GM12878 (cell line): ENCODE data around the gene BCKDHB.

Experiments used
- CEBPB ChIP-seq, 2 experiments: fragments of 150-350 bp in 1 of 2; IDR thresholded peaks; 2 replicates each; pipeline ENCODE4 v1.6.1; 2012 to 2014; ENCODE audit warnings: low read depth in 2 of 2, low read length in 2 of 2, borderline replicate concordance in 1 of 2, inconsistent platforms in 1 of 2
- CHD4 ChIP-seq: fragments of 200-600 bp; sonication (generic); IDR thresholded peaks from 2 replicates; pipeline ENCODE4 v1.6.1; 2016; ENCODE audit warnings: mild to moderate bottlenecking
- CREB1 ChIP-seq: IDR thresholded peaks from 2 replicates; pipeline ENCODE4 v1.6.1; 2012; ENCODE audit warnings: low read depth, mild to moderate bottlenecking, inconsistent platforms
- CREM ChIP-seq: IDR thresholded peaks from 2 replicates; pipeline ENCODE4 v1.6.1; 2014; ENCODE audit warnings: antibody characterized with exemption, low read depth
- ESRRA ChIP-seq: IDR thresholded peaks from 2 replicates; pipeline ENCODE4 v1.6.1; 2012; ENCODE audit warnings: mild to moderate bottlenecking, low read length, improper control_type of control experiment
- EZH2 ChIP-seq: IDR thresholded peaks from 2 replicates; pipeline ENCODE4 v1.6.1; 2012; ENCODE audit warnings: low read depth, mild to moderate bottlenecking, control low read depth, inconsistent platforms, low read length, borderline replicate concordance; ENCODE audit not compliant: control insufficient read depth
- IKZF1 ChIP-seq: fragments of 450-650 bp; conservative IDR thresholded peaks from 2 replicates; pipeline ENCODE4 v1.6.1; 2017; ENCODE audit warnings: antibody characterized with exemption, mild to moderate bottlenecking
- NR2C2 ChIP-seq: IDR thresholded peaks from 2 replicates; pipeline ENCODE4 v1.6.1; 2011; ENCODE audit warnings: borderline replicate concordance, low read depth; ENCODE audit not compliant: control insufficient read depth, insufficient read length
- POLR2A ChIP-seq: IDR thresholded peaks from 2 replicates; pipeline ENCODE4 v1.6.1; 2011; ENCODE audit warnings: low read depth, mild to moderate bottlenecking, low read length
- POLR2AphosphoS5 ChIP-seq: IDR thresholded peaks from 2 replicates; pipeline ENCODE4 v1.6.1; 2011; ENCODE audit warnings: mild to moderate bottlenecking, low read length, inconsistent platforms
- SP1 ChIP-seq: IDR thresholded peaks from one replicate; pipeline ENCODE4 v1.6.1; 2011; ENCODE audit warnings: low read depth, low read length
- SREBF2 ChIP-seq: IDR thresholded peaks from 2 replicates; pipeline ENCODE4 v1.6.1; 2012; ENCODE audit warnings: mild to moderate bottlenecking, low read length
- TF ChIP-seq, protein P1 (sequence below), 3 experiments: IDR thresholded peaks in 2 of 3; conservative IDR thresholded peaks in 1 of 3; 2 replicates each; pipeline ENCODE4 v1.5.1; 2011; ENCODE audit warnings: low read depth in 3 of 3, low read length in 3 of 3, mild to moderate bottlenecking in 3 of 3, control low read depth in 2 of 3, moderate library complexity in 2 of 3, inconsistent platforms in 1 of 3, mixed read lengths in 1 of 3; ENCODE audit not compliant: control insufficient read depth in 2 of 3, insufficient read depth in 1 of 3; ENCODE audit errors: extremely low read depth in 1 of 3
- TF ChIP-seq, protein P2 (sequence below): IDR thresholded peaks from 2 replicates; pipeline ENCODE4 v1.6.1; 2012; ENCODE audit warnings: mild to moderate bottlenecking, low read depth, low read length

DNA sequence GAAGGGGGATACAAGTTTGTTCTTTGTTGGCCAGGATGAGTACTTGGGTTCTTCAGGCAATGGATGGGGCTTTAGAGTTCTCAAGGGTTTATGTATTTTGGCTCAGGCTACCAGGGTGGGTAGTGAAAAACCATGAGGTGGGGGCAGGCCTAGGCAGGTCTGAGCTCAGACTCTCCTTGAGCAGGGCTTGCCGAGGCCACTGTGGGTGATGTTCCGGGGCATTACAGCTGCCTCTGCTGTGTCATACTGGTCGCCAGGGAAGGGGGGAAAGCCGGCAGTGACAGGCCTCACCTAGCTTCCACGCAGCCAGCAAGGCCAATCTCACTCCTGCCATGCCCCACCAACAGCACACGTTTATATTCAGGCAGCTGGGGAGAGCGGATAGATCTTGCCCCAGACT is 79.6 kb downstream of the BCKDHB start:
- TF ChIP-seq EZH2 (no peak), SREBF2 (no peak), IKZF1 (no peak), ESRRA (no peak), NR2C2 (no peak), CEBPB (IDR thresholded peaks at IDR 0.05; ENCODE audit: borderline replicate concordance in 1 of 2, low read depth in 2 of 2, low read length in 2 of 2) (no peak), CREB1 (no peak), CREM (no peak), POLR2A (no peak), SP1 (no peak), CHD4 (no peak), POLR2AphosphoS5 (no peak)
- TF ChIP-seq, protein P1, sequence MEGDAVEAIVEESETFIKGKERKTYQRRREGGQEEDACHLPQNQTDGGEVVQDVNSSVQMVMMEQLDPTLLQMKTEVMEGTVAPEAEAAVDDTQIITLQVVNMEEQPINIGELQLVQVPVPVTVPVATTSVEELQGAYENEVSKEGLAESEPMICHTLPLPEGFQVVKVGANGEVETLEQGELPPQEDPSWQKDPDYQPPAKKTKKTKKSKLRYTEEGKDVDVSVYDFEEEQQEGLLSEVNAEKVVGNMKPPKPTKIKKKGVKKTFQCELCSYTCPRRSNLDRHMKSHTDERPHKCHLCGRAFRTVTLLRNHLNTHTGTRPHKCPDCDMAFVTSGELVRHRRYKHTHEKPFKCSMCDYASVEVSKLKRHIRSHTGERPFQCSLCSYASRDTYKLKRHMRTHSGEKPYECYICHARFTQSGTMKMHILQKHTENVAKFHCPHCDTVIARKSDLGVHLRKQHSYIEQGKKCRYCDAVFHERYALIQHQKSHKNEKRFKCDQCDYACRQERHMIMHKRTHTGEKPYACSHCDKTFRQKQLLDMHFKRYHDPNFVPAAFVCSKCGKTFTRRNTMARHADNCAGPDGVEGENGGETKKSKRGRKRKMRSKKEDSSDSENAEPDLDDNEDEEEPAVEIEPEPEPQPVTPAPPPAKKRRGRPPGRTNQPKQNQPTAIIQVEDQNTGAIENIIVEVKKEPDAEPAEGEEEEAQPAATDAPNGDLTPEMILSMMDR (IDR thresholded peaks at IDR 0.05 in 2 of 3, conservative IDR thresholded peaks at IDR 0.05 in 1 of 3; ENCODE audit: control insufficient read depth in 2 of 3, extremely low read depth in 1 of 3, insufficient read depth in 1 of 3, low read depth in 3 of 3, low read length in 3 of 3) = no peak
- TF ChIP-seq, protein P2, sequence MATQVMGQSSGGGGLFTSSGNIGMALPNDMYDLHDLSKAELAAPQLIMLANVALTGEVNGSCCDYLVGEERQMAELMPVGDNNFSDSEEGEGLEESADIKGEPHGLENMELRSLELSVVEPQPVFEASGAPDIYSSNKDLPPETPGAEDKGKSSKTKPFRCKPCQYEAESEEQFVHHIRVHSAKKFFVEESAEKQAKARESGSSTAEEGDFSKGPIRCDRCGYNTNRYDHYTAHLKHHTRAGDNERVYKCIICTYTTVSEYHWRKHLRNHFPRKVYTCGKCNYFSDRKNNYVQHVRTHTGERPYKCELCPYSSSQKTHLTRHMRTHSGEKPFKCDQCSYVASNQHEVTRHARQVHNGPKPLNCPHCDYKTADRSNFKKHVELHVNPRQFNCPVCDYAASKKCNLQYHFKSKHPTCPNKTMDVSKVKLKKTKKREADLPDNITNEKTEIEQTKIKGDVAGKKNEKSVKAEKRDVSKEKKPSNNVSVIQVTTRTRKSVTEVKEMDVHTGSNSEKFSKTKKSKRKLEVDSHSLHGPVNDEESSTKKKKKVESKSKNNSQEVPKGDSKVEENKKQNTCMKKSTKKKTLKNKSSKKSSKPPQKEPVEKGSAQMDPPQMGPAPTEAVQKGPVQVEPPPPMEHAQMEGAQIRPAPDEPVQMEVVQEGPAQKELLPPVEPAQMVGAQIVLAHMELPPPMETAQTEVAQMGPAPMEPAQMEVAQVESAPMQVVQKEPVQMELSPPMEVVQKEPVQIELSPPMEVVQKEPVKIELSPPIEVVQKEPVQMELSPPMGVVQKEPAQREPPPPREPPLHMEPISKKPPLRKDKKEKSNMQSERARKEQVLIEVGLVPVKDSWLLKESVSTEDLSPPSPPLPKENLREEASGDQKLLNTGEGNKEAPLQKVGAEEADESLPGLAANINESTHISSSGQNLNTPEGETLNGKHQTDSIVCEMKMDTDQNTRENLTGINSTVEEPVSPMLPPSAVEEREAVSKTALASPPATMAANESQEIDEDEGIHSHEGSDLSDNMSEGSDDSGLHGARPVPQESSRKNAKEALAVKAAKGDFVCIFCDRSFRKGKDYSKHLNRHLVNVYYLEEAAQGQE = no peak
